Endodermal cell (in vitro differentiated cells): ENCODE results near the gene PCDHGC4. TPM values are rescaled to one million over a fixed set of nuclear protein-coding genes. Genes with fewer than 3 reads are reported as not detected.

ENCODE experiments used
- DNase-seq: peaks from one replicate; pipeline ENCODE4 v3.0.0-alpha.2; 2017
- H3K27ac ChIP-seq: 2 replicates; pipeline ENCODE4 v1.5.1; 2013; ENCODE audit warnings: mild to moderate bottlenecking, low read depth, low read length, moderate library complexity
- H3K27me3 ChIP-seq: 2 replicates; pipeline ENCODE4 v1.6.1; 2013; ENCODE audit warnings: mild to moderate bottlenecking, low read length, moderate library complexity; ENCODE audit not compliant: insufficient read depth, control insufficient read depth, poor library complexity, severe bottlenecking
- H3K36me3 ChIP-seq: 2 replicates; pipeline ENCODE4 v1.7.0; 2013; ENCODE audit warnings: mild to moderate bottlenecking, low read length, moderate library complexity; ENCODE audit not compliant: control insufficient read depth, insufficient read depth
- H3K4me1 ChIP-seq: one replicate; pipeline ENCODE4 v1.7.0; 2013; ENCODE audit warnings: low read length; ENCODE audit not compliant: control insufficient read depth, insufficient read depth
- H3K4me3 ChIP-seq: 2 replicates; pipeline ENCODE4 v1.5.1; 2013; ENCODE audit warnings: mild to moderate bottlenecking, low read length, moderate library complexity
- H3K9ac ChIP-seq: 2 replicates; pipeline ENCODE4 v1.6.1; 2013; ENCODE audit warnings: mild to moderate bottlenecking, low read length, moderate library complexity; ENCODE audit not compliant: poor library complexity, severe bottlenecking; ENCODE audit errors: extremely low read depth
- H3K9me3 ChIP-seq: 2 replicates; pipeline ENCODE4 v1.6.1; 2013; ENCODE audit warnings: mild to moderate bottlenecking, low read length, moderate library complexity; ENCODE audit not compliant: control insufficient read depth
- H3K27ac Mint-ChIP-seq: 2 replicates; pipeline ENCODE4 v1.8.0; 2020; ENCODE audit warnings: mixed read lengths
- H3K27me3 Mint-ChIP-seq: 2 replicates; pipeline ENCODE4 v1.8.0; 2021; ENCODE audit warnings: mild to moderate bottlenecking, mixed read lengths; ENCODE audit not compliant: insufficient read depth
- H3K36me3 Mint-ChIP-seq: 2 replicates; pipeline ENCODE4 v1.8.0; 2020; ENCODE audit warnings: low read depth, mixed read lengths
- H3K4me1 Mint-ChIP-seq: 2 replicates; pipeline ENCODE4 v1.8.0; 2020; ENCODE audit warnings: mixed read lengths
- H3K4me3 Mint-ChIP-seq: 2 replicates; pipeline ENCODE4 v1.8.0; 2020; ENCODE audit warnings: mild to moderate bottlenecking, moderate library complexity, mixed read lengths
- H3K9me3 Mint-ChIP-seq: 2 replicates; pipeline ENCODE4 v1.8.0; 2020; ENCODE audit warnings: mild to moderate bottlenecking, mixed read lengths
- CTCF ChIP-seq: fragments of 200-600 bp; sonication (generic); conservative IDR thresholded peaks from 2 replicates; pipeline ENCODE4 v1.5.0; 2021; ENCODE audit warnings: antibody characterized with exemption, mild to moderate bottlenecking
- WGBS, 2 experiments: methylation state at CpG; one replicate each; pipeline versions ENCODE4 v1.1.5 to v1.1.7; 2013; ENCODE audit warnings: missing lambda C conversion rate in 2 of 2, mixed read lengths in 1 of 2; ENCODE audit not compliant: insufficient coverage in 1 of 2, insufficient read length in 1 of 2; 5-methylcytosine and 5-hydroxymethylcytosine counted together
- total RNA-seq, 2 donors: library from RNA; stranded (reverse); fragmentation: NEBNext Ultra II Directional in 1 of 2; extraction: Animal tissue kit (Norgen Biotek cat#: 25700) in 1 of 2; gene quantifications; 2 replicates in 1 of 2; 3 replicates in 1 of 2; pipeline ENCODE4 v1.2.1, GENCODE V29; 2021

Gene PCDHGC4
- total RNA-seq, 2 donors from 2014 or later, result 2.6 to 3.0 TPM

- no peak for DNase-seq
- H3K9ac ChIP-seq, result no peak overlapping the region
- Mint-ChIP-seq H3K27me3 (peaks cover 61% of the 10 kb centered on the region), H3K4me3 (peak overlapping the region; percentile 6), H3K4me1 (peaks cover 32% of the 10 kb centered on the region), H3K36me3 (peaks cover 22% of the 10 kb centered on the region), H3K9me3 (no peaks in the 10 kb centered on the region), H3K27ac (no peak overlapping the region)
- H3K4me1 ChIP-seq, result peaks cover 12% of the 10 kb centered on the region
- no peak overlapping the region for H3K27ac ChIP-seq
- no peaks in the 10 kb centered on the region for H3K9me3 ChIP-seq
- H3K36me3 ChIP-seq, result no peaks in the 10 kb centered on the region
- WGBS, 2 experiments, result 93 to 99% methylated on average over 8 to 9 of the region's 9 CpGs
- H3K4me3 ChIP-seq, result no peak overlapping the region
- H3K27me3 ChIP-seq, result peaks cover 14% of the 10 kb centered on the region
- TF ChIP-seq CTCF, result no peak
Measured at GRCh38 chr5:141486091-141486490, 1.3 kb downstream of the PCDHGC4 start.

GRCh38 chr5:141487131-141487530 is 2.3 kb downstream of the PCDHGC4 start:
- Histone ChIP-seq H3K9me3 (no peaks in the 10 kb centered on the region), H3K27me3 (peaks cover 14% of the 10 kb centered on the region), H3K27ac (no peak overlapping the region), H3K4me1 (peaks cover 12% of the 10 kb centered on the region), H3K4me3 (no peak overlapping the region), H3K9ac (no peak overlapping the region), H3K36me3 (no peaks in the 10 kb centered on the region)
- 88 to 94% methylated on average over 5 to 7 of the region's 7 CpGs for WGBS, 2 experiments
- Mint-ChIP-seq H3K27me3 (peaks cover 71% of the 10 kb centered on the region), H3K9me3 (no peaks in the 10 kb centered on the region), H3K36me3 (peaks cover 22% of the 10 kb centered on the region), H3K27ac (no peak overlapping the region), H3K4me1 (peaks cover 32% of the 10 kb centered on the region), H3K4me3 (no peak overlapping the region)
- no peak for DNase-seq
- TF ChIP-seq CTCF, result no peak

- DNase-seq, result peak; percentile 63
- no peak for TF ChIP-seq CTCF
- Histone ChIP-seq H3K4me3 (no peak within 1 kb of the TSS), H3K9me3 (no peaks in the 10 kb centered on the region), H3K36me3 (no peaks in the 10 kb centered on the region), H3K27me3 (peaks cover 14% of the 10 kb centered on the region), H3K4me1 (peaks cover 6% of the 10 kb centered on the region), H3K9ac (no peak within 1 kb of the TSS), H3K27ac (no peak within 1 kb of the TSS)
- Mint-ChIP-seq H3K9me3 (no peaks in the 10 kb centered on the region), H3K4me3 (no peak within 1 kb of the TSS), H3K27me3 (peaks cover 88% of the 10 kb centered on the region), H3K4me1 (peaks cover 19% of the 10 kb centered on the region), H3K27ac (no peak within 1 kb of the TSS), H3K36me3 (peaks cover 22% of the 10 kb centered on the region)
- 72 to 79% methylated on average over 11 to 14 of the region's 14 CpGs for WGBS, 2 experiments
Measured at GRCh38 chr5:141488591-141489561, 4.0 kb downstream of the PCDHGC4 start, which contains the start of gene PCDHGC5. Gene PCDHGC5 (plus strand): TSS chr5:141489081. CDS start chr5:141489241, 160 bp downstream.
